WTC11 (cell line): ENCODE measurements around the gene EXOC3L4. TPM values are rescaled to one million over a fixed set of nuclear protein-coding genes. Genes with fewer than 3 reads are reported as not detected.

Source experiments
- ATAC-seq: fragments of 200-7000 bp; cut with Tn5 transposase; 2 replicates; pipeline ENCODE4 v1.10.0; 2021; ENCODE audit warnings: mild to moderate bottlenecking, moderate library complexity
- CTCF ChIA-PET: fragments of 300-600 bp; sonication (Branson Sonifier 250); formaldehyde crosslinking; loops from one replicate; lab custom pipeline; 2021; ENCODE audit warnings: antibody characterized with exemption; lab: Charles Lee
- POLR2A ChIA-PET: fragments of 350-600 bp; sonication (Branson Sonifier 250); formaldehyde crosslinking; loops from one replicate; lab custom pipeline; 2021; ENCODE audit warnings: antibody characterized with exemption; lab: Charles Lee
- DNase-seq: peaks from one replicate; pipeline ENCODE4 v3.0.0; 2021; ENCODE audit warnings: low spot score
- H3K27ac Mint-ChIP-seq: 2 replicates; pipeline ENCODE4 v1.8.0; 2021; ENCODE audit warnings: mixed read lengths
- H3K27me3 Mint-ChIP-seq: 2 replicates; pipeline ENCODE4 v1.8.0; 2021; ENCODE audit warnings: low read depth, mild to moderate bottlenecking, moderate library complexity, mixed read lengths
- H3K36me3 Mint-ChIP-seq: 2 replicates; pipeline ENCODE4 v1.8.0; 2021; ENCODE audit warnings: mixed read lengths
- H3K4me1 Mint-ChIP-seq: 2 replicates; pipeline ENCODE4 v1.8.0; 2022; ENCODE audit warnings: mixed read lengths
- H3K4me3 Mint-ChIP-seq: 2 replicates; pipeline ENCODE4 v1.8.0; 2021; ENCODE audit warnings: mild to moderate bottlenecking, moderate library complexity, mixed read lengths
- H3K9me3 Mint-ChIP-seq: 2 replicates; pipeline ENCODE4 v1.8.0; 2021; ENCODE audit warnings: mixed read lengths
- AFF4 ChIP-seq: sonication (generic); formaldehyde crosslinking; IDR thresholded peaks from 2 replicates; pipeline ENCODE4 v1.8.1; 2023; ENCODE audit warnings: mild to moderate bottlenecking, missing genetic modification reagents, borderline replicate concordance
- AR ChIP-seq: fragments of 250-450 bp; sonication (Bioruptor Pico); IDR thresholded peaks from 2 replicates; pipeline ENCODE4 v1.9.0; 2021; ENCODE audit warnings: mild to moderate bottlenecking
- ATF2 ChIP-seq: sonication (generic); formaldehyde crosslinking; IDR thresholded peaks from 2 replicates; pipeline ENCODE4 v1.8.1; 2022; ENCODE audit warnings: low read depth, missing genetic modification reagents, borderline replicate concordance
- CREM ChIP-seq: sonication (generic); formaldehyde crosslinking; IDR thresholded peaks from 2 replicates; pipeline ENCODE4 v1.8.1; 2022; ENCODE audit warnings: mild to moderate bottlenecking, missing genetic modification reagents, moderate library complexity
- FOXP1 ChIP-seq: sonication (generic); formaldehyde crosslinking; IDR thresholded peaks from 2 replicates; pipeline ENCODE4 v1.8.0; 2022; ENCODE audit warnings: missing genetic modification reagents, mild to moderate bottlenecking, moderate library complexity, borderline replicate concordance
- GRHL2 ChIP-seq: fragments of 250-450 bp; sonication (Bioruptor Pico); IDR thresholded peaks from 2 replicates; pipeline ENCODE4 v1.8.0; 2022; ENCODE audit warnings: mild to moderate bottlenecking, moderate library complexity; ENCODE audit not compliant: insufficient replicate concordance, severe bottlenecking
- PRDM15 ChIP-seq: sonication (generic); formaldehyde crosslinking; IDR thresholded peaks from 2 replicates; pipeline ENCODE4 v1.8.0; 2022; ENCODE audit warnings: missing genetic modification reagents
- TEAD4 ChIP-seq: sonication (generic); formaldehyde crosslinking; IDR thresholded peaks from 2 replicates; pipeline ENCODE4 v1.8.0; 2022; ENCODE audit warnings: mild to moderate bottlenecking, missing genetic modification reagents
- USF1 ChIP-seq: sonication (generic); formaldehyde crosslinking; IDR thresholded peaks from 2 replicates; pipeline ENCODE4 v1.8.0; 2022; ENCODE audit warnings: mild to moderate bottlenecking, missing genetic modification reagents
- ZBTB43 ChIP-seq: sonication (generic); formaldehyde crosslinking; IDR thresholded peaks from 2 replicates; pipeline ENCODE4 v1.8.1; 2023; ENCODE audit warnings: mild to moderate bottlenecking, missing genetic modification reagents
- ZNF121 ChIP-seq: sonication (generic); formaldehyde crosslinking; IDR thresholded peaks from 2 replicates; pipeline ENCODE4 v1.8.0; 2023; ENCODE audit warnings: missing genetic modification reagents
- ZNF232 ChIP-seq: sonication (generic); formaldehyde crosslinking; IDR thresholded peaks from 2 replicates; pipeline ENCODE4 v1.8.0; 2022; ENCODE audit warnings: mild to moderate bottlenecking, missing genetic modification reagents
- ZNF263 ChIP-seq: sonication (generic); formaldehyde crosslinking; IDR thresholded peaks from 2 replicates; pipeline ENCODE4 v1.8.1; 2022; ENCODE audit warnings: low read depth, mild to moderate bottlenecking, moderate library complexity, missing genetic modification reagents
- ZNF317 ChIP-seq: sonication (generic); formaldehyde crosslinking; IDR thresholded peaks from 2 replicates; pipeline ENCODE4 v1.8.1; 2023; ENCODE audit warnings: low read depth, mild to moderate bottlenecking, moderate library complexity, missing genetic modification reagents, borderline replicate concordance
- ZNF416 ChIP-seq: fragments of 250-450 bp; sonication (Bioruptor Pico); IDR thresholded peaks from 2 replicates; pipeline ENCODE4 v1.9.0; 2021; ENCODE audit warnings: mild to moderate bottlenecking, inconsistent platforms
- ZNF425 ChIP-seq: fragments of 250-450 bp; sonication (Bioruptor Pico); conservative IDR thresholded peaks from 2 replicates; pipeline ENCODE4 v1.9.0; 2021; ENCODE audit warnings: mild to moderate bottlenecking
- total RNA-seq: library from RNA; stranded (reverse); gene quantifications from 3 replicates; pipeline ENCODE4 v1.2.3, GENCODE V29; 2021

The EXOC3L4 gene
- total RNA-seq, 1 experiment from 2014 or later, result 0.42 TPM

GRCh38 chr14:103136388-103137271, 42.1 kb downstream of the EXOC3L4 start:
- ChIA-PET CTCF (interaction anchor here (1.4 to 6.7 kb wide), 5 partner anchors 10 to 145 kb away, joined by 8 to 126 read pairs (median 13); no protein-coding TSS in a partner anchor), POLR2A (interaction anchor here (0.9 to 2.2 kb wide), 4 partner anchors 10 to 145 kb away, joined by 3 to 5 read pairs (median 4); no protein-coding TSS in a partner anchor)
- no peaks in the 10 kb centered on the region for H3K9me3 Mint-ChIP-seq
- H3K27me3 Mint-ChIP-seq, result peaks cover 21% of the 10 kb centered on the region
- DNase-seq (peak; percentile 71), ATAC-seq (peak; percentile 57)
- no peak overlapping the region for H3K4me3 Mint-ChIP-seq
- peaks cover 5% of the 10 kb centered on the region; the same call in 1 of the 2 replicates for H3K36me3 Mint-ChIP-seq
- 0 out of 2 replicates have a peak overlapping the region, but pooled peaks have one; percentile 6 for H3K27ac Mint-ChIP-seq
- peaks cover 31% of the 10 kb centered on the region for H3K4me1 Mint-ChIP-seq
- TF ChIP-seq ATF2 (CRISPR knock-in tag) (no peak), ZBTB43 (CRISPR knock-in tag) (no peak), ZNF425 (CRISPR knock-in tag) (no peak), AFF4 (CRISPR knock-in tag) (no peak), ZNF416 (CRISPR knock-in tag) (no peak), USF1 (CRISPR knock-in tag) (no peak), ZNF317 (CRISPR knock-in tag) (no peak), ZNF232 (CRISPR knock-in tag) (no peak), PRDM15 (no peak), CREM (CRISPR knock-in tag) (no peak), ZNF121 (CRISPR knock-in tag) (peak; percentile 64; the same call in 1 of the 2 replicates), AR (no peak), TEAD4 (CRISPR knock-in tag) (no peak), GRHL2 (CRISPR knock-in tag) (no peak), ZNF263 (CRISPR knock-in tag) (peak; percentile 90; the same call in 1 of the 2 replicates), FOXP1 (CRISPR knock-in tag) (no peak)
